PC-3 (cell line): ENCODE data around the gene SYAP1.

Experiments
- EZH2 ChIP-seq: fragments of 300-600 bp; sonication (generic); IDR thresholded peaks from one replicate; pipeline ENCODE4 v1.6.1; 2017; ENCODE audit warnings: antibody characterized with exemption, mild to moderate bottlenecking, low read length; ENCODE audit not compliant: unreplicated experiment
- TF ChIP-seq, protein P1 (sequence below): fragments of 300-600 bp; sonication (generic); conservative IDR thresholded peaks from 2 replicates; pipeline ENCODE4 v1.5.1; 2017; ENCODE audit warnings: antibody characterized with exemption, low read depth, mild to moderate bottlenecking, low read length

DNA sequence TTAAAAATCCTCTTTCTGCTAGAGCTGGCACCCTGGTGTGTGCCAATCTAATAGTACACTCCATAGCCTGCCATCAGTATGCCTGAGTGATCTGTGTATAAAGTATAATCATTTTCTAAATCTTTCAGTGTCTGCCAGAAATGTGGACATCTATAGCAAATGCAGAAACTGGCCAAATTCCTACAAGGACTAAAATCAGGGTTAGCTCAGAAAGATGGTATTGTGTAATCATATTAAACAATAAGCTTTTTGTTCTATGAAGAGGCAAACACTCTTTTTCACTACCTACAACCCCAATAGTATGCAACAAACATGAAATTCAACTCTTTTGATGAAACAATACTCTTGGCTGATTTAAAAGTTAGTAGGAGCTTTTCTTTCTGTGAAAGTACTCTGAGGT lies 59.1 kb downstream of the SYAP1 start:
- no peak for TF ChIP-seq EZH2
- TF ChIP-seq, protein P1, sequence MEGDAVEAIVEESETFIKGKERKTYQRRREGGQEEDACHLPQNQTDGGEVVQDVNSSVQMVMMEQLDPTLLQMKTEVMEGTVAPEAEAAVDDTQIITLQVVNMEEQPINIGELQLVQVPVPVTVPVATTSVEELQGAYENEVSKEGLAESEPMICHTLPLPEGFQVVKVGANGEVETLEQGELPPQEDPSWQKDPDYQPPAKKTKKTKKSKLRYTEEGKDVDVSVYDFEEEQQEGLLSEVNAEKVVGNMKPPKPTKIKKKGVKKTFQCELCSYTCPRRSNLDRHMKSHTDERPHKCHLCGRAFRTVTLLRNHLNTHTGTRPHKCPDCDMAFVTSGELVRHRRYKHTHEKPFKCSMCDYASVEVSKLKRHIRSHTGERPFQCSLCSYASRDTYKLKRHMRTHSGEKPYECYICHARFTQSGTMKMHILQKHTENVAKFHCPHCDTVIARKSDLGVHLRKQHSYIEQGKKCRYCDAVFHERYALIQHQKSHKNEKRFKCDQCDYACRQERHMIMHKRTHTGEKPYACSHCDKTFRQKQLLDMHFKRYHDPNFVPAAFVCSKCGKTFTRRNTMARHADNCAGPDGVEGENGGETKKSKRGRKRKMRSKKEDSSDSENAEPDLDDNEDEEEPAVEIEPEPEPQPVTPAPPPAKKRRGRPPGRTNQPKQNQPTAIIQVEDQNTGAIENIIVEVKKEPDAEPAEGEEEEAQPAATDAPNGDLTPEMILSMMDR, result no peak
